GM18526 (cell line): ENCODE results near the gene CENPE.

Experiments used
- POLR2A ChIP-seq: IDR thresholded peaks from 3 replicates; pipeline ENCODE4 v1.6.1; 2011; ENCODE audit not compliant: insufficient read length; ENCODE audit errors: extremely low read depth

The CENPE gene

GRCh38 chr4:103098341-103098740 is 99.8 kb downstream of the CENPE start:
- TF ChIP-seq POLR2A: no peak

GRCh38 chr4:103097112-103097511 is 101.0 kb downstream of the CENPE start:
- TF ChIP-seq POLR2A: no peak

- no peak for TF ChIP-seq POLR2A
These were observed 103.1 kb downstream of the CENPE start for GRCh38 chr4:103095080-103095479.

DNA sequence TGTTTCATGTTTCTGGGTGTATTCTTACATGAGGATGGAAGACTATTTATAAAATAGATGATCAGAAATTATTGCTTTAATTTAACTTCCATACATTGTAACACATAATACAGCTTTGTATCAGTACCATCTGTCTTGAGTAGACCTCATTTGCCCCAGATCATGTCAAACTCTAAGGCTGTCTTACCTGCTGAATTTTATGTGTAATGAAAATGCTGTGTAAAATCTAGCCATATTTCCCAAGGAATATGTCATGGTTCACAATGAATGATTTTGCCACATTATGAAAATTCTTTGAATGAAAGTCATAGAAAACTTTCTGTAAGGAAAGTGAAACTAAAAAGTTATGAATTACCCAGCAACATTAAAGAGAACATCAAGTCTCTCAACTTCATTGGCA is 105.9 kb downstream of the CENPE start:
- no peak for TF ChIP-seq POLR2A

- TF ChIP-seq POLR2A: no peak
These were observed 106.4 kb downstream of the CENPE start for GRCh38 chr4:103091601-103092223.

DNA sequence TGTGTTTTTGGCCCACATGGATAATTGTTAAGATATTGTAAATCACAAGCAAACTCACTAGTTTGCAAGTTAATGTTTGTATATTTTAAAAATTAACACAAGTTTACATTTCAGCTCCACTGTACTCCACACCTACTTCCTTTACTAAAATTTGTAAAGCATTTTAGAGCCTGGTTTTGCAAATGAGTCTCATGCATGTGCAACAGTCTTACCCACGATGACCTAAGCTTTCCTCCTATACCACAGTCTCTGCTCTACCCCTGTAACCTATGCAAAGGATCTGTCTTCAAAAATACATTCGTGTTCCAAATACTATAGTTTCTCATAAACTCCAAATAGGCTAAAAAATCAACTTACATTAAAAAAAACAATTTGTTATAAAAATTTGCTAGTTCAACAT is 108.7 kb downstream of the CENPE start:
- TF ChIP-seq POLR2A: no peak

GRCh38 chr4:103086551-103086950 is 111.6 kb downstream of the CENPE start:
- no peak for TF ChIP-seq POLR2A

- no peak for TF ChIP-seq POLR2A
These were observed 112.5 kb downstream of the CENPE start for GRCh38 chr4:103085555-103086196.

- TF ChIP-seq POLR2A: no peak
These were observed 118.5 kb downstream of the CENPE start for GRCh38 chr4:103079621-103080020.

- no peak for TF ChIP-seq POLR2A
These were observed 121.3 kb downstream of the CENPE start, which contains the start of gene SLC9B2 for GRCh38 chr4:103076747-103077347. TSS of gene SLC9B2 (minus strand) at chr4:103076761. CDS start at chr4:103067550, 9,211 bp downstream.

DNA sequence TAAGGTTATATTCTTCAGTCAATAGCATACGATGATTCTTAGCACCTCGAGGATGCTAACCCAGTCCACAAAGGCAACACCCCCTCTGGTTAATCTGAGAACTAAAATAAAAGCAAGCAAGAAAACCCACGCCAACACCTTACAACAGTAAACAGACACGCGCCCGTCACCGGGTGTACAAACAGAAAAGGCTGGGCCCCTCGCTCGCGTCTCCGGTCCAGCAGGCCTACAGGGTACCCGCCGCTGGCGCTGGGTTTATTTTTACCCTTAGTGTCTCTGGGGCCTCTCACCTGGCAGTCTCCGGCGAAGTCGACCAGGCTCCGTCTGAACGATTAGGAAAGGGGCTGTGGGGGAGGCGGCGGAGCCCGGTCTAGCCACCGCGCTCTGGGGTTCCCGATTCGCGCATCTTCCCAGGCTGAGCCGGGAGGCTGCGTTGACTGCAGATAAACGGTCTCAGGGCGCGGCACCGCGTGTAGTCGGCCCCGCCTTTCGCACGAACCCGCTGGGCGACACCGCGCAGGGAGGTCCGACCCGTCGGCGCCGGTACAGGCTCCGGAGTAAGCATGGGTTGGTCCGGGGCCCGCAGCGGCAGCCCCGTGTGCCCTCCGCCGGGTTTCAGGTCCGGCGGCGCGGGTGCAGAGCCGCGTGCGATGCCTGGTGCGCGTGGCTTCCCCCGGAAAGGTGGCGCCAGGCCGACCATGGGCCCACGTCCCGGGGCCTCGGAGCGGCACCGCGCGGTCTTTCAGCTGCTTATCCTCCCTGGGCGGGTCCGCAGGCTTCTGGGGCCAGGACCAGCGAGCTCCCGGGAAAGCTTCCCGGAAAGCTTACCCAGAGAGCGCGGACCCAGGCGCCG is 122.0 kb downstream of the CENPE start:
- TF ChIP-seq POLR2A: peak; percentile 64

- no peak for TF ChIP-seq POLR2A
These were observed 122.7 kb downstream of the CENPE start for GRCh38 chr4:103075435-103075893.

DNA sequence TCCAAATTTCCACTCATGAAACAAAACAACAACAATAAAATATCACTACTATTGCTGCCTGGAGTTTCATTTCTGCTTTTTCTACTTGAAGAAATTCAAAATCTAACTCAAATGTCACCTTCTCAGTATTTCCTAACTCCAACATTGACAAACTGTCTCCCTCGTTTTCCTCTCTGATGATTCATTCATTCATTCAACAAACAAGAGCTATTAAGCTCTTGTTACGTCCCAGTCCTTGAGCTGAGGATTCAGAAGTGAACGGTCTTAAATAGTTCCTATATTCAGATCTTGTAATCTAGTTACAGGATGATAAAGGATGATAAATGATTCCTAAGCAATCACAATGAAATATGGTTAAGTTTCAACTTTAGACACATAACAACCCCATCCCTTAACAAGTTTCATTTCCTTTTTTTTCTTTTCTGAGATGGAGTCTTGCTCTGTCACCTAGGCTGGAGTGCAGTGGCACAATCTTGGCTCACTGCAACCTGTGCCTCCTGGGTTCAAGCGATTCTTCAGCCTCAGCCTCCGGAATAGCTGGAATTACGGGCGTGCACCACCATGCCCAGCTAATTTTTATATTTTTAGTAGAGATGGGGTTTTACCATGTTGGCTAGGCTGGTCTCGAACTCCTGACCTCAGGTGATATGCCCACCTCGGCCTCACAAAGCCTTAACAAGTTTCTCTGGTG is 123.3 kb downstream of the CENPE start:
- TF ChIP-seq POLR2A: no peak

- no peak for TF ChIP-seq POLR2A
These were observed 124.2 kb downstream of the CENPE start for GRCh38 chr4:103073792-103074438.

- no peak for TF ChIP-seq POLR2A
These were observed 130.1 kb downstream of the CENPE start for GRCh38 chr4:103067841-103068547.
